Mesenchymal stem cell (in vitro differentiated cells and primary cell): ENCODE results near the gene TERB2. TPM values are rescaled to one million over a fixed set of nuclear protein-coding genes. Genes with fewer than 3 reads are reported as not detected.
"Not testable (repeated sequence)": the region's sequence is repeated elsewhere in the genome, so short reads cannot be mapped to it uniquely, and the experiment has no call there.

ENCODE experiments used
- DNase-seq: peaks from one replicate; pipeline ENCODE4 v3.0.0-alpha.2; 2013
- H2AFZ ChIP-seq: one replicate; pipeline ENCODE4 v1.6.1; 2013; ENCODE audit warnings: low read depth, mild to moderate bottlenecking, control low read depth, inconsistent platforms, low read length, moderate library complexity
- H2AK5ac ChIP-seq: 2 replicates; pipeline ENCODE4 v1.6.1; 2013; ENCODE audit warnings: low read length, moderate library complexity, mild to moderate bottlenecking, inconsistent platforms; ENCODE audit not compliant: severe bottlenecking
- H2BK120ac ChIP-seq: one replicate; pipeline ENCODE4 v1.6.1; 2013; ENCODE audit warnings: low read depth, mild to moderate bottlenecking, inconsistent platforms, low read length, moderate library complexity
- H2BK12ac ChIP-seq, 2 experiments: one replicate each; pipeline ENCODE4 v1.6.1; 2013; ENCODE audit warnings: inconsistent platforms in 2 of 2, low read length in 2 of 2, mild to moderate bottlenecking in 2 of 2, moderate library complexity in 2 of 2, control low read depth in 1 of 2
- H2BK15ac ChIP-seq: one replicate; pipeline ENCODE4 v1.6.1; 2013; ENCODE audit warnings: mild to moderate bottlenecking, low read depth, inconsistent platforms; ENCODE audit not compliant: poor library complexity, severe bottlenecking
- H2BK5ac ChIP-seq: 2 replicates; pipeline ENCODE4 v1.6.1; 2013; ENCODE audit warnings: low read depth, mild to moderate bottlenecking, low read length, control low read depth, inconsistent platforms; ENCODE audit not compliant: poor library complexity, severe bottlenecking
- H3K14ac ChIP-seq, 2 experiments: one replicate each; pipeline ENCODE4 v1.6.1; 2013; ENCODE audit warnings: inconsistent platforms in 2 of 2, low read length in 2 of 2, control low read depth in 1 of 2, mild to moderate bottlenecking in 1 of 2, moderate library complexity in 1 of 2
- H3K18ac ChIP-seq, 2 experiments: one replicate each; pipeline ENCODE4 v1.6.1; 2013; ENCODE audit warnings: inconsistent platforms in 2 of 2, low read length in 2 of 2, control low read depth in 1 of 2, low read depth in 1 of 2, mild to moderate bottlenecking in 1 of 2
- H3K23ac ChIP-seq, 2 experiments: one replicate each; pipeline ENCODE4 v1.6.1; 2013; ENCODE audit warnings: inconsistent platforms in 2 of 2, low read length in 2 of 2, mild to moderate bottlenecking in 2 of 2, moderate library complexity in 2 of 2, control low read depth in 1 of 2
- H3K27ac ChIP-seq: 2 replicates; pipeline ENCODE4 v1.5.1; 2013; ENCODE audit warnings: mild to moderate bottlenecking, moderate library complexity, low read length, control low read depth, inconsistent platforms; ENCODE audit not compliant: poor library complexity, severe bottlenecking
- H3K27me3 ChIP-seq, 2 experiments: 2 replicates each; pipeline versions ENCODE4 v1.6.1 to v1.7.0; 2013; ENCODE audit warnings: low read length in 2 of 2, mild to moderate bottlenecking in 2 of 2, moderate library complexity in 2 of 2, control low read depth in 1 of 2, inconsistent platforms in 1 of 2; ENCODE audit not compliant: control insufficient read depth in 1 of 2, insufficient read depth in 1 of 2
- H3K36me3 ChIP-seq, 2 experiments: 2 replicates each; pipeline versions ENCODE4 v1.6.1 to v1.7.0; 2013; ENCODE audit warnings: low read length in 2 of 2, control low read depth in 1 of 2, inconsistent platforms in 1 of 2, low read depth in 1 of 2, mild to moderate bottlenecking in 1 of 2; ENCODE audit not compliant: insufficient read depth in 2 of 2, control insufficient read depth in 1 of 2
- H3K4ac ChIP-seq, 2 experiments: one replicate each; pipeline ENCODE4 v1.6.1; 2013; ENCODE audit warnings: inconsistent platforms in 2 of 2, low read length in 2 of 2, mild to moderate bottlenecking in 2 of 2, moderate library complexity in 2 of 2, control low read depth in 1 of 2, low read depth in 1 of 2
- H3K4me1 ChIP-seq: 2 replicates; pipeline ENCODE4 v1.6.1; 2013; ENCODE audit warnings: low read depth, low read length, control low read depth; ENCODE audit not compliant: control insufficient read depth, insufficient read depth
- H3K4me2 ChIP-seq: 2 replicates; pipeline ENCODE4 v1.6.1; 2013; ENCODE audit warnings: low read length, mild to moderate bottlenecking, inconsistent platforms; ENCODE audit not compliant: poor library complexity, severe bottlenecking
- H3K4me3 ChIP-seq, 2 experiments: 2 replicates each; pipeline versions ENCODE4 v1.5.1 to v1.7.0; 2013; ENCODE audit warnings: low read length in 2 of 2, mild to moderate bottlenecking in 2 of 2, control low read depth in 1 of 2, low read depth in 1 of 2; ENCODE audit not compliant: insufficient read depth in 1 of 2
- H3K79me1 ChIP-seq: replicated peaks from 2 replicates; pipeline ENCODE4 v1.6.1; 2013; ENCODE audit warnings: mild to moderate bottlenecking, control low read depth, low read length, inconsistent platforms; ENCODE audit not compliant: poor library complexity, severe bottlenecking
- H3K9ac ChIP-seq: 2 replicates; pipeline ENCODE4 v1.7.0; 2013; ENCODE audit warnings: mild to moderate bottlenecking, low read length, moderate library complexity
- H3K9me3 ChIP-seq: 2 replicates; pipeline ENCODE4 v1.7.0; 2013; ENCODE audit warnings: mild to moderate bottlenecking, low read length; ENCODE audit not compliant: control insufficient read depth
- H4K8ac ChIP-seq: one replicate; pipeline ENCODE4 v1.6.1; 2013; ENCODE audit warnings: inconsistent platforms, mild to moderate bottlenecking, low read length, moderate library complexity
- H4K91ac ChIP-seq: one replicate; pipeline ENCODE4 v1.6.1; 2013; ENCODE audit warnings: mild to moderate bottlenecking, low read length, inconsistent platforms
- WGBS: methylation state at CpG from one replicate; pipeline ENCODE4 v1.1.7; 2013; ENCODE audit warnings: mixed read lengths; 5-methylcytosine and 5-hydroxymethylcytosine counted together
- polyA plus RNA-seq, 2 experiments: library from polyadenylated mRNA; stranded (reverse); fragments of 200-250 nt; gene quantifications; one replicate each; pipeline ENCODE4 v1.2.3, GENCODE V29; 2013

Gene TERB2
- not detected for polyA plus RNA-seq (2013, experiment 1 of 2)
- polyA plus RNA-seq (2013, experiment 2 of 2): not detected

GRCh38 chr15:44956388-44956787, at the start of gene TERB2:
Gene TERB2 (plus strand): TSS chr15:44956687. CDS start chr15:44956719, 32 bp downstream.
- Histone ChIP-seq H2AFZ (no peak within 1 kb of the TSS), H3K27me3 (no peaks in the 10 kb centered on the region), H3K14ac (no peak within 1 kb of the TSS), H3K79me1 (no peaks in the 10 kb centered on the region), H4K91ac (no peak within 1 kb of the TSS), H3K23ac (no peak within 1 kb of the TSS), H3K9me3 (no peaks in the 10 kb centered on the region), H2BK5ac (no peak within 1 kb of the TSS), H3K4me2 (no peak within 1 kb of the TSS), H3K4me1 (no peaks in the 10 kb centered on the region), H3K36me3 (no peaks in the 10 kb centered on the region), H2BK120ac (no peak within 1 kb of the TSS), H2AK5ac (no peak within 1 kb of the TSS), H3K4me3 (no peak within 1 kb of the TSS), H2BK12ac (no peak within 1 kb of the TSS), H2BK15ac (no peak within 1 kb of the TSS), H3K9ac (no peak within 1 kb of the TSS), H3K27ac (no peak within 1 kb of the TSS), H3K4ac (no peak within 1 kb of the TSS), H4K8ac (no peak within 1 kb of the TSS), H3K18ac (no peak within 1 kb of the TSS)
- DNase-seq: no peak
- WGBS: 91% methylated on average over 13 of the region's 13 CpGs

DNA sequence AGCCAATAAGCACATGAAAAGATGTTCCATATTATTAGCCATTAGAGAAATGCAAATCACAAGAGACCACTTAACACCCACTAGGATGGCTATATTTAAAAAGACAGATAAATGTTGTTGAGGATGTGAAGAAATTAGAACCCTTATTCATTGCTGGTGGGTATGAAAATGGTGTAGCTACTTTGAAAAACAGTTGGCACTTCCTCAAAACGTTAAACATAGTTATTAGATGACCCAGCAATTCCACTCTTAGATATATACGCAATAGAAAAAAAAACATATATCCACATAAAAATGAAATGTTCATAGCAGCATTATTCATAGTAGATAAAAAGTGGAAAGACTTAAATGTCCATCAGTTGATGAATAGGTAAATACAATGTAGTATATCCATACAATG, 47.1 kb upstream of the TERB2 start:
- Histone ChIP-seq H2BK120ac (no peak overlapping the region), H3K27me3 (no peaks in the 10 kb centered on the region), H4K91ac (no peak overlapping the region), H3K27ac (no peak overlapping the region), H3K9me3 (no peaks in the 10 kb centered on the region), H2BK12ac (no peak overlapping the region), H3K36me3 (no peaks in the 10 kb centered on the region), H2BK5ac (no peak overlapping the region), H3K4me3 (no peak overlapping the region), H3K23ac (no peak overlapping the region), H3K79me1 (no peaks in the 10 kb centered on the region), H2AK5ac (no peak overlapping the region), H4K8ac (no peak overlapping the region), H3K4me1 (no peaks in the 10 kb centered on the region), H3K14ac (no peak overlapping the region), H2AFZ (no peak overlapping the region), H3K4ac (no peak overlapping the region), H3K9ac (no peak overlapping the region), H3K4me2 (no peak overlapping the region), H2BK15ac (no peak overlapping the region), H3K18ac (no peak overlapping the region)
- no CpG with 5 or more reads among the region's 2 CpGs for WGBS
- no peak for DNase-seq

GRCh38 chr15:44910981-44911625, 45.4 kb upstream of the TERB2 start:
- Histone ChIP-seq H2BK12ac (no peak overlapping the region), H3K79me1 (no peaks in the 10 kb centered on the region), H2AFZ (no peak overlapping the region), H3K4me3 (no peak overlapping the region), H2AK5ac (no peak overlapping the region), H3K27me3 (no peaks in the 10 kb centered on the region), H3K4me1 (no peaks in the 10 kb centered on the region), H4K91ac (no peak overlapping the region), H2BK5ac (no peak overlapping the region), H3K27ac (no peak overlapping the region), H3K36me3 (no peaks in the 10 kb centered on the region), H4K8ac (no peak overlapping the region), H3K4me2 (no peak overlapping the region), H3K9ac (no peak overlapping the region), H3K23ac (no peak overlapping the region), H3K9me3 (no peaks in the 10 kb centered on the region), H3K18ac (no peak overlapping the region), H2BK120ac (no peak overlapping the region), H3K4ac (no peak overlapping the region), H2BK15ac (no peak overlapping the region), H3K14ac (no peak overlapping the region)
- no peak for DNase-seq

GRCh38 chr15:44912186-44912585, 44.3 kb upstream of the TERB2 start:
- not testable (repeated sequence) for H3K4me1 ChIP-seq, H3K23ac ChIP-seq, H2BK120ac ChIP-seq, H3K36me3 ChIP-seq, H3K79me1 ChIP-seq, H2AFZ ChIP-seq, H3K14ac ChIP-seq, H3K9ac ChIP-seq, H2BK12ac ChIP-seq, H4K91ac ChIP-seq, H2BK5ac ChIP-seq, H4K8ac ChIP-seq, H3K4me3 ChIP-seq, H3K4ac ChIP-seq, H3K4me2 ChIP-seq, H2AK5ac ChIP-seq, H3K27me3 ChIP-seq, DNase-seq, H3K18ac ChIP-seq, H2BK15ac ChIP-seq, H3K9me3 ChIP-seq, H3K27ac ChIP-seq
- WGBS: 80% methylated on average over 1 of the region's 1 CpG
